H1 (cell line): ENCODE data around the gene UBC. TPM values are rescaled to one million over a fixed set of nuclear protein-coding genes. Genes with fewer than 3 reads are reported as not detected.
"Not testable (repeated sequence)": the region's sequence is repeated elsewhere in the genome, so short reads cannot be mapped to it uniquely, and the experiment has no call there.

Experiments
- CTCF ChIA-PET: fragments of 300-600 bp; sonication (Branson Sonifier 250); formaldehyde crosslinking; loops from one replicate; lab custom pipeline; 2021; ENCODE audit not compliant: partially characterized antibody; lab: Charles Lee
- POLR2A ChIA-PET: fragments of 300-600 bp; sonication (Branson Sonifier 250); formaldehyde crosslinking; loops from one replicate; lab custom pipeline; 2021; ENCODE audit warnings: inconsistent platforms; ENCODE audit not compliant: partially characterized antibody; lab: Charles Lee
- DNase-seq, 2 experiments: peaks; one replicate each; pipeline versions ENCODE4 v3.0.0 to v3.0.0-alpha.2; 2010 to 2022; ENCODE audit warnings: low spot score in 2 of 2, low read depth in 1 of 2, mixed read lengths in 1 of 2
- FAIRE-seq: peaks from 2 replicates; lab custom pipeline; 2011; peaks lifted over from hg19 to GRCh38; lab: Jason Lieb, UNC
- H2AFZ ChIP-seq: 2 replicates; pipeline ENCODE4 v1.8.1; 2012; ENCODE audit warnings: low read length, inconsistent platforms
- H2AK5ac ChIP-seq: 2 replicates; pipeline ENCODE4 v1.6.1; 2013; ENCODE audit warnings: low read depth, low read length
- H2BK120ac ChIP-seq: replicated peaks from 2 replicates; pipeline ENCODE3; 2013; ENCODE audit warnings: low read depth, low read length, inconsistent platforms
- H2BK12ac ChIP-seq: 2 replicates; pipeline ENCODE4 v1.6.1; 2013; ENCODE audit warnings: low read depth, low read length
- H2BK15ac ChIP-seq: 2 replicates; pipeline ENCODE4 v1.6.1; 2013; ENCODE audit warnings: low read length
- H2BK20ac ChIP-seq: 2 replicates; pipeline ENCODE4 v1.6.1; 2013; ENCODE audit warnings: low read length
- H2BK5ac ChIP-seq: 2 replicates; pipeline ENCODE4 v1.6.1; 2013; ENCODE audit warnings: low read depth, low read length
- H3K14ac ChIP-seq: 2 replicates; pipeline ENCODE4 v1.6.1; 2013; ENCODE audit warnings: inconsistent platforms; ENCODE audit not compliant: insufficient read length
- H3K18ac ChIP-seq: 2 replicates; pipeline ENCODE4 v1.6.1; 2013; ENCODE audit warnings: low read length; ENCODE audit errors: extremely low read depth
- H3K23ac ChIP-seq: 2 replicates; pipeline ENCODE4 v1.6.1; 2013; ENCODE audit warnings: inconsistent platforms; ENCODE audit not compliant: insufficient read length
- H3K23me2 ChIP-seq: 2 replicates; pipeline ENCODE4 v1.6.1; 2013; ENCODE audit warnings: low read depth, low read length
- H3K27ac ChIP-seq: 2 replicates; pipeline ENCODE4 v1.6.1; 2011; ENCODE audit warnings: low read depth, low read length, inconsistent platforms
- H3K27me3 ChIP-seq, 4 experiments: replicated peaks in 1 of 4; 1 replicate in 1 of 4; 2 replicates in 3 of 4; pipeline versions ENCODE4 v1.6.1 to v1.8.1; 2011 to 2013; ENCODE audit warnings: low read length in 3 of 4, mild to moderate bottlenecking in 3 of 4, inconsistent platforms in 2 of 4, mixed read lengths in 2 of 4, moderate library complexity in 1 of 4; ENCODE audit not compliant: control insufficient read depth in 3 of 4, insufficient read depth in 3 of 4; ENCODE audit errors: extremely low read depth in 1 of 4
- H3K36me3 ChIP-seq, 4 experiments: 2 replicates each; pipeline versions ENCODE4 v1.6.1 to v1.8.1; 2011 to 2013; ENCODE audit warnings: mild to moderate bottlenecking in 4 of 4, low read length in 3 of 4, moderate library complexity in 2 of 4, control low read depth in 1 of 4, inconsistent platforms in 1 of 4; ENCODE audit not compliant: insufficient read depth in 4 of 4, control insufficient read depth in 2 of 4
- H3K4ac ChIP-seq: replicated peaks from 2 replicates; pipeline ENCODE3; 2013; ENCODE audit warnings: low read length, low read depth, mixed read lengths, inconsistent platforms; ENCODE audit not compliant: insufficient read length
- H3K4me1 ChIP-seq, 4 experiments: replicated peaks in 1 of 4; 1 replicate in 1 of 4; 2 replicates in 3 of 4; pipeline versions ENCODE4 v1.6.1 to v1.8.1; 2011 to 2013; ENCODE audit warnings: low read length in 3 of 4, inconsistent platforms in 2 of 4, mixed read lengths in 1 of 4; ENCODE audit not compliant: insufficient read depth in 4 of 4, control insufficient read depth in 3 of 4
- H3K4me2 ChIP-seq, 2 experiments: 2 replicates each; pipeline versions ENCODE4 v1.6.1 to v1.8.1; 2011 to 2013; ENCODE audit warnings: low read depth in 2 of 2, low read length in 2 of 2, control low read depth in 1 of 2, inconsistent platforms in 1 of 2, mild to moderate bottlenecking in 1 of 2; ENCODE audit not compliant: insufficient read depth in 1 of 2
- H3K4me3 ChIP-seq, 4 experiments: fragments of 200-600, 300-600 bp in 1 of 4; sonication (generic), shearing (Covaris generic), sonication (Bioruptor Twin) in 1 of 4; 2 replicates each; pipeline versions ENCODE4 v1.5.1 to v1.8.1; 2011 to 2016; ENCODE audit warnings: low read length in 4 of 4, low read depth in 3 of 4, control low read depth in 2 of 4, inconsistent platforms in 2 of 4, mild to moderate bottlenecking in 2 of 4, mixed read lengths in 1 of 4, moderate library complexity in 1 of 4; ENCODE audit not compliant: insufficient read depth in 2 of 4; ENCODE audit errors: extremely low read depth in 1 of 4
- H3K56ac ChIP-seq: replicated peaks from 2 replicates; pipeline ENCODE3; 2013; ENCODE audit warnings: low read depth, mild to moderate bottlenecking, mixed read lengths, low read length, inconsistent platforms; ENCODE audit not compliant: insufficient read length
- H3K79me1 ChIP-seq: 2 replicates; pipeline ENCODE4 v1.6.1; 2013; ENCODE audit warnings: low read depth, low read length, control low read depth
- H3K79me2 ChIP-seq, 2 experiments: 2 replicates each; pipeline versions ENCODE4 v1.6.1 to v1.8.1; 2012 to 2013; ENCODE audit warnings: low read length in 2 of 2, mild to moderate bottlenecking in 2 of 2, inconsistent platforms in 1 of 2; ENCODE audit not compliant: insufficient read depth in 2 of 2, control insufficient read depth in 1 of 2
- H3K9ac ChIP-seq, 4 experiments: replicated peaks in 1 of 4; 1 replicate in 1 of 4; 2 replicates in 3 of 4; pipeline versions ENCODE4 v1.6.1 to v1.8.1; 2011 to 2013; ENCODE audit warnings: low read depth in 3 of 4, low read length in 3 of 4, control low read depth in 2 of 4, mild to moderate bottlenecking in 2 of 4, moderate library complexity in 2 of 4, inconsistent platforms in 1 of 4; ENCODE audit errors: extremely low read depth in 1 of 4
- H3K9me3 ChIP-seq, 2 experiments: 2 replicates each; pipeline versions ENCODE4 v1.6.1 to v1.8.1; 2012 to 2013; ENCODE audit warnings: mild to moderate bottlenecking in 2 of 2, moderate library complexity in 2 of 2, control low read depth in 1 of 2, inconsistent platforms in 1 of 2, low read depth in 1 of 2, low read length in 1 of 2, mixed read lengths in 1 of 2; ENCODE audit not compliant: insufficient read depth in 2 of 2
- H4K20me1 ChIP-seq, 2 experiments: replicated peaks in 1 of 2; 2 replicates each; pipeline versions ENCODE3 to v1.8.1; 2011 to 2013; ENCODE audit warnings: inconsistent platforms in 2 of 2, low read length in 2 of 2, mild to moderate bottlenecking in 1 of 2; ENCODE audit not compliant: insufficient read depth in 2 of 2, control insufficient read depth in 1 of 2
- H4K5ac ChIP-seq: 2 replicates; pipeline ENCODE4 v1.6.1; 2013; ENCODE audit warnings: low read length, low read depth, mixed read lengths, inconsistent platforms; ENCODE audit not compliant: insufficient read length
- H4K8ac ChIP-seq: 2 replicates; pipeline ENCODE4 v1.8.0; 2013; ENCODE audit warnings: mild to moderate bottlenecking, moderate library complexity, low read length, inconsistent platforms; ENCODE audit not compliant: insufficient read depth; ENCODE audit errors: extremely low read depth
- H4K91ac ChIP-seq: replicated peaks from 2 replicates; pipeline ENCODE3; 2013; ENCODE audit warnings: low read length, mixed read lengths, inconsistent platforms; ENCODE audit not compliant: insufficient read length
- BACH1 ChIP-seq: IDR thresholded peaks from 2 replicates; pipeline ENCODE4 v1.6.1; 2012; ENCODE audit warnings: low read length, improper control_type of control experiment
- KDM1A ChIP-seq: fragments of 200-600, 300-600 bp; sonication (generic); IDR thresholded peaks from 2 replicates; pipeline ENCODE4 v1.7.1; 2016; ENCODE audit warnings: mild to moderate bottlenecking, low read length, borderline replicate concordance
- RAD21 ChIP-seq, 2 experiments: IDR thresholded peaks in 1 of 2; conservative IDR thresholded peaks in 1 of 2; 2 replicates each; pipeline ENCODE4 v1.6.1; 2011; ENCODE audit warnings: low read depth in 2 of 2, low read length in 2 of 2, improper control_type of control experiment in 1 of 2, inconsistent platforms in 1 of 2, mild to moderate bottlenecking in 1 of 2, moderate library complexity in 1 of 2
- WGBS, 2 experiments: shearing (Covaris generic) in 1 of 2; methylation state at CpG; one replicate each; pipeline versions ENCODE4 v1.1.6 to v1.1.7; 2013 to 2015; ENCODE audit warnings: low lambda C conversion rate in 2 of 2, mixed read lengths in 2 of 2, inconsistent platforms in 1 of 2, low coverage in 1 of 2, missing lambda C conversion rate in 1 of 2; ENCODE audit not compliant: insufficient replicate concordance in 2 of 2, insufficient coverage in 1 of 2, insufficient read length in 1 of 2; ENCODE audit errors: extremely low coverage in 1 of 2, missing lambda C conversion rate in 1 of 2; 5-methylcytosine and 5-hydroxymethylcytosine counted together
- polyA plus RNA-seq, 7 experiments: library from polyadenylated mRNA; depleted of rRNA in 3 of 7; stranded (reverse) in 5 of 7; unstranded in 2 of 7; fragments of >200 nt in 5 of 7; fragments of 200-250 nt in 2 of 7; gene quantifications; 1 replicate in 5 of 7; 2 replicates in 1 of 7; 4 replicates in 1 of 7; pipeline versions ENCODE4 v1.2.1 to v1.2.3, GENCODE V29; 2011 to 2013; ENCODE audit warnings: missing spikeins in 2 of 7, mixed read lengths in 2 of 7
- total RNA-seq: library from RNA; stranded (reverse); fragmentation: NEBNext Ultra II Directional; extraction: Animal tissue kit (Norgen Biotek cat#: 25700); gene quantifications from 2 replicates; pipeline ENCODE4 v1.2.1, GENCODE V29; 2021

Gene UBC
- total and polyA plus RNA-seq, 2 of the 8 experiments (the other 6 are each of a cell fraction or from before 2014, with no cell fraction given) = 559 to 749 TPM

DNA sequence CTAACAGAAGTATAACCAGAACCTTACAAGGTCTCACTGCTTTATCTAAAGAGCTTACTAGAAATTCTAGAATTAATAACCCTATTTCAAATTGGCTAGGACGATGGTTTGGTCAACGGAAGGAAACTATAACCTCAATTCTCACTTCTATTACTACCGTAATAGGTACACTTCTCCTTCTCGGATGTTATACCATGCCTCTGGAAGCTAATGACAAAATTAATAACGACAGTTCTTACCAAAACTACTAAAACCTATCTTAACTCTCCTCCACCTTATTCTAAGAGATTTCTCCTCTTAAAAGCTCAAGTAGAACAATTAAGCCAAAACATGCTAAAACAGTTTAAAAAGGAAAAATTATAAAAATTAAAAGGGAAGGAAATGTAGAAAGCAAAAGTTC lies 23.7 kb upstream of the UBC start (continued):
- no peak for TF ChIP-seq RAD21 (IDR thresholded peaks at IDR 0.05 in 1 of 2, conservative IDR thresholded peaks at IDR 0.05 in 1 of 2; ENCODE audit: low read depth in 2 of 2, low read length in 2 of 2)
- no peak for TF ChIP-seq KDM1A
- no peak for TF ChIP-seq BACH1

DNA sequence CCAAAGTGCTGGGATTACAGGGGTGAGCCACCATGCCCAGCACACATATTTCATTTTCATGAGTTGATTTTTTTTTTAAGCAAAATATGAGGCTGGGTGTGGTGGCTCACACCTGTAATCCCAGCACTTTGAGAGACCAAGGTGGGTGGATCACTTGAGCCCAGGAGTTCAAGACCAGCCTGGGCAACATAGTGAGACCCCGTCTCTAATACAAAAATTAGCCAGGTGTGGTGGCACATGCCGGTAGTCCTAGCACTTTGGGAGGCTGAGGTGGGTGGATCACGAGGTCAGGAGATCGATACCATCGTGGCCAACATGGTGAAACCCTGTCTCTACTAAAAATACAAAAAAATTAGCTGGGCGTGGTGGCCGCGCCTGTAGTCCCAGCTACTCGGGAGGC lies 17.1 kb upstream of the UBC start:
- H4K8ac ChIP-seq, H3K18ac ChIP-seq, H2AK5ac ChIP-seq, H3K36me3 ChIP-seq, H2AFZ ChIP-seq, H2BK15ac ChIP-seq, H2BK5ac ChIP-seq, H3K23me2 ChIP-seq, H3K4ac ChIP-seq, H3K4me3 ChIP-seq, H3K4me2 ChIP-seq, H3K27me3 ChIP-seq, H3K23ac ChIP-seq, H4K20me1 ChIP-seq, H3K79me2 ChIP-seq, H3K56ac ChIP-seq, H2BK20ac ChIP-seq, H3K9ac ChIP-seq, H3K9me3 ChIP-seq, H3K14ac ChIP-seq, DNase-seq, FAIRE-seq, H2BK12ac ChIP-seq, H3K4me1 ChIP-seq, H2BK120ac ChIP-seq, H4K5ac ChIP-seq, H3K79me1 ChIP-seq, H3K27ac ChIP-seq, H4K91ac ChIP-seq: not testable (repeated sequence)
- ChIA-PET CTCF (interaction anchor here (0.7 to 13.3 kb wide), 3 partner anchors 9 to 210 kb away, joined by 4 to 141 read pairs (median 8); no protein-coding TSS in a partner anchor), POLR2A (interaction anchor here (0.9 to 12.1 kb wide), 3 partner anchors 8 to 21 kb away, joined by 5 to 250 read pairs (median 6); partner anchors contain the start of gene UBC)
- 99% methylated on average over 9 of the region's 9 CpGs; no CpG with 5 or more reads in 1 of the 2 experiments for WGBS, 2 experiments
